Measurements from ENCODE around the gene BPI. TPM values are rescaled to one million over a fixed set of nuclear protein-coding genes. Genes with fewer than 3 reads are reported as not detected.

The BPI gene
- total RNA-seq, 2 donors from 2014 or later = not detected

GRCh38 chr20:38305541-38305940, 1.6 kb downstream of the BPI start:
- no peak for TF ChIP-seq CTCF (IDR thresholded peaks at IDR 0.05)
- Histone ChIP-seq H3K4me3 (no peak overlapping the region), H3K9me3 (no peaks in the 10 kb centered on the region), H3K9ac (ENCODE audit: low read depth in 2 of 2, low read length in 2 of 2) (no peak overlapping the region), H3K36me3 (no peaks in the 10 kb centered on the region), H3K27ac (no peak overlapping the region), H3K27me3 (no peaks in the 10 kb centered on the region), H3K4me1 (no peaks in the 10 kb centered on the region)
- intact Hi-C loops (cut with DNase I) = no loop called here
- DNase-seq = no peak

GRCh38 chr20:38306379-38306778, 2.4 kb downstream of the BPI start:
- no peaks in the 10 kb centered on the region for H3K36me3 ChIP-seq
- no peaks in the 10 kb centered on the region for H3K9me3 ChIP-seq
- intact Hi-C loops (cut with DNase I) = no loop called here
- H3K4me1 ChIP-seq = no peaks in the 10 kb centered on the region
- H3K9ac ChIP-seq (ENCODE audit: low read depth in 2 of 2, low read length in 2 of 2) = no peak overlapping the region
- H3K4me3 ChIP-seq = no peak overlapping the region
- no peak for DNase-seq
- no peak overlapping the region for H3K27ac ChIP-seq
- no peak for TF ChIP-seq CTCF (IDR thresholded peaks at IDR 0.05)
- H3K27me3 ChIP-seq = no peaks in the 10 kb centered on the region

- Histone ChIP-seq H3K27me3 (no peaks in the 10 kb centered on the region), H3K36me3 (no peaks in the 10 kb centered on the region), H3K9ac (ENCODE audit: low read depth in 2 of 2, low read length in 2 of 2) (no peak overlapping the region), H3K9me3 (no peaks in the 10 kb centered on the region), H3K27ac (no peak overlapping the region), H3K4me3 (no peak overlapping the region), H3K4me1 (no peaks in the 10 kb centered on the region)
- intact Hi-C loops (cut with DNase I) = no loop called here
- no peak for DNase-seq
- TF ChIP-seq CTCF (IDR thresholded peaks at IDR 0.05) = no peak
These were observed 3.6 kb downstream of the BPI start for GRCh38 chr20:38307371-38308046.

GRCh38 chr20:38308047-38308438, 4.1 kb downstream of the BPI start:
- no peak for TF ChIP-seq CTCF (IDR thresholded peaks at IDR 0.05)
- DNase-seq = no peak
- H3K27ac ChIP-seq = no peak overlapping the region
- intact Hi-C loops (cut with DNase I) = no loop called here
- H3K4me3 ChIP-seq = no peak overlapping the region
- no peaks in the 10 kb centered on the region for H3K9me3 ChIP-seq
- no peaks in the 10 kb centered on the region for H3K36me3 ChIP-seq
- H3K9ac ChIP-seq (ENCODE audit: low read depth in 2 of 2, low read length in 2 of 2) = no peak overlapping the region
- H3K4me1 ChIP-seq = no peaks in the 10 kb centered on the region
- H3K27me3 ChIP-seq = no peaks in the 10 kb centered on the region

GRCh38 chr20:38308447-38308846, 4.5 kb downstream of the BPI start:
- H3K27ac ChIP-seq = no peak overlapping the region
- TF ChIP-seq CTCF (IDR thresholded peaks at IDR 0.05) = no peak
- no peak overlapping the region for H3K4me3 ChIP-seq
- H3K36me3 ChIP-seq = no peaks in the 10 kb centered on the region
- H3K27me3 ChIP-seq = no peaks in the 10 kb centered on the region
- DNase-seq = no peak
- intact Hi-C loops (cut with DNase I) = no loop called here
- no peak overlapping the region for H3K9ac ChIP-seq (ENCODE audit: low read depth in 2 of 2, low read length in 2 of 2)
- H3K9me3 ChIP-seq = no peaks in the 10 kb centered on the region
- H3K4me1 ChIP-seq = no peaks in the 10 kb centered on the region

Measured in colonic mucosa (tissue), 4 donors.